ENCODE data around the gene RHBDD1.

GRCh38 chr2:226839161-226839560 is 3.3 kb downstream of the RHBDD1 start:
- TF ChIP-seq CTCF (IDR thresholded peaks at IDR 0.05; ENCODE audit: extremely low read depth in 1 of 2, insufficient read depth in 1 of 2, low read depth in 1 of 2, low read length in 2 of 2) (no peak), EZH2 (IDR thresholded peaks at IDR 0.05; ENCODE audit: borderline replicate concordance, low read depth, low read length, severe bottlenecking) (no peak), POLR2A (IDR thresholded peaks at IDR 0.05; ENCODE audit: low read depth, low read length) (no peak), MAX (IDR thresholded peaks at IDR 0.05; ENCODE audit: insufficient read depth, insufficient read length) (no peak), POLR2AphosphoS5 (IDR thresholded peaks at IDR 0.05; ENCODE audit: insufficient read depth, low read depth, low read length) (no peak)
